ENCODE results near the gene FAM20C. TPM values are rescaled to one million over a fixed set of nuclear protein-coding genes. Genes with fewer than 3 reads are reported as not detected.

Gene FAM20C
- total RNA-seq, 2 donors from 2014 or later, result 33.5 to 53.5 TPM

GRCh38 chr7:256461-256940, 64.1 kb downstream of the FAM20C start:
- Mint-ChIP-seq H3K9me3 (peaks cover 54% of the 10 kb centered on the region), H3K4me3 (no peak overlapping the region), H3K4me1 (no peaks in the 10 kb centered on the region), H3K27me3 (ENCODE audit: insufficient read depth) (no peaks in the 10 kb centered on the region), H3K36me3 (ENCODE audit: low read depth) (peaks cover 76% of the 10 kb centered on the region), H3K27ac (no peak overlapping the region)
- H3K36me3 ChIP-seq (ENCODE audit: control insufficient read depth, insufficient read depth, low read length), result peaks cover 6% of the 10 kb centered on the region
- no peak for TF ChIP-seq CTCF (conservative IDR thresholded peaks at IDR 0.05)
- H3K4me3 ChIP-seq (ENCODE audit: low read length), result no peak overlapping the region
- no peaks in the 10 kb centered on the region for H3K4me1 ChIP-seq (ENCODE audit: control insufficient read depth, insufficient read depth, low read length)
- DNase-seq, result no peak
- H3K27ac ChIP-seq (ENCODE audit: low read depth, low read length), result no peak overlapping the region
- no peaks in the 10 kb centered on the region for H3K9me3 ChIP-seq (ENCODE audit: control insufficient read depth, low read length)
- H3K27me3 ChIP-seq (ENCODE audit: control insufficient read depth, insufficient read depth, low read length, poor library complexity, severe bottlenecking), result no peaks in the 10 kb centered on the region
- 95 to 96% methylated on average over 33 to 38 of the region's 38 CpGs for WGBS, 2 experiments (ENCODE audit: insufficient coverage in 1 of 2, insufficient read length in 1 of 2)
- no peak overlapping the region for H3K9ac ChIP-seq (ENCODE audit: extremely low read depth, low read length, poor library complexity, severe bottlenecking)

- no peak for TF ChIP-seq CTCF (conservative IDR thresholded peaks at IDR 0.05)
- WGBS, 2 experiments (ENCODE audit: insufficient coverage in 1 of 2, insufficient read length in 1 of 2), result 97% methylated on average over 21 to 29 of the region's 29 CpGs
- H3K27ac Mint-ChIP-seq, result no peak overlapping the region
- no peak overlapping the region for H3K9ac ChIP-seq (ENCODE audit: extremely low read depth, low read length, poor library complexity, severe bottlenecking)
- no peak overlapping the region for H3K4me3 Mint-ChIP-seq
- H3K4me1 ChIP-seq (ENCODE audit: control insufficient read depth, insufficient read depth, low read length), result no peaks in the 10 kb centered on the region
- peaks cover 2% of the 10 kb centered on the region for H3K9me3 ChIP-seq (ENCODE audit: control insufficient read depth, low read length)
- peaks cover 79% of the 10 kb centered on the region for H3K36me3 Mint-ChIP-seq (ENCODE audit: low read depth)
- H3K9me3 Mint-ChIP-seq, result peaks cover 60% of the 10 kb centered on the region
- H3K36me3 ChIP-seq (ENCODE audit: control insufficient read depth, insufficient read depth, low read length), result peaks cover 6% of the 10 kb centered on the region
- DNase-seq, result no peak
- H3K4me3 ChIP-seq (ENCODE audit: low read length), result no peak overlapping the region
- H3K27me3 ChIP-seq (ENCODE audit: control insufficient read depth, insufficient read depth, low read length, poor library complexity, severe bottlenecking), result no peaks in the 10 kb centered on the region
- H3K4me1 Mint-ChIP-seq, result no peaks in the 10 kb centered on the region
- peaks cover 2% of the 10 kb centered on the region for H3K27me3 Mint-ChIP-seq (ENCODE audit: insufficient read depth)
- H3K27ac ChIP-seq (ENCODE audit: low read depth, low read length), result no peak overlapping the region
Measured at GRCh38 chr7:256981-257646, 64.7 kb downstream of the FAM20C start.

- no peaks in the 10 kb centered on the region for H3K4me1 Mint-ChIP-seq
- peaks cover 65% of the 10 kb centered on the region for H3K9me3 Mint-ChIP-seq
- Histone ChIP-seq H3K4me3 (ENCODE audit: low read length) (no peak overlapping the region), H3K36me3 (ENCODE audit: control insufficient read depth, insufficient read depth, low read length) (peaks cover 6% of the 10 kb centered on the region), H3K27me3 (ENCODE audit: control insufficient read depth, insufficient read depth, low read length, poor library complexity, severe bottlenecking) (no peaks in the 10 kb centered on the region), H3K9ac (ENCODE audit: extremely low read depth, low read length, poor library complexity, severe bottlenecking) (no peak overlapping the region), H3K9me3 (ENCODE audit: control insufficient read depth, low read length) (peaks cover 7% of the 10 kb centered on the region), H3K4me1 (ENCODE audit: control insufficient read depth, insufficient read depth, low read length) (no peaks in the 10 kb centered on the region), H3K27ac (ENCODE audit: low read depth, low read length) (no peak overlapping the region)
- no peak for DNase-seq
- H3K27me3 Mint-ChIP-seq (ENCODE audit: insufficient read depth), result peaks cover 5% of the 10 kb centered on the region
- no peak overlapping the region for H3K27ac Mint-ChIP-seq
- peaks cover 84% of the 10 kb centered on the region for H3K36me3 Mint-ChIP-seq (ENCODE audit: low read depth)
- WGBS, 2 experiments (ENCODE audit: insufficient coverage in 1 of 2, insufficient read length in 1 of 2), result 83 to 91% methylated on average over 1 to 3 of the region's 5 CpGs
- no peak overlapping the region for H3K4me3 Mint-ChIP-seq
- no peak for TF ChIP-seq CTCF (conservative IDR thresholded peaks at IDR 0.05)
Measured at GRCh38 chr7:257647-257992, 65.2 kb downstream of the FAM20C start.

Data from endodermal cell (in vitro differentiated cells).